AG04450 (cell line): Measurements from ENCODE around the gene ZNF292. TPM values are rescaled to one million over a fixed set of nuclear protein-coding genes. Genes with fewer than 3 reads are reported as not detected.

Experiments
- CTCF ChIA-PET: fragments of 300-600, 350-600 bp; formaldehyde crosslinking; extraction: SDS; loops from one replicate; lab custom pipeline; 2022; ENCODE audit warnings: antibody characterized with exemption, inconsistent platforms; lab: Charles Lee
- POLR2A ChIA-PET: fragments of 350-600 bp; formaldehyde crosslinking; extraction: SDS; loops from one replicate; lab custom pipeline; 2021; ENCODE audit warnings: antibody characterized with exemption, inconsistent platforms; lab: Yijun Ruan, JAX
- DNase-seq: peaks from one replicate; pipeline ENCODE4 v3.0.0-alpha.2; 2011; ENCODE audit warnings: low read depth, low spot score
- H3K27ac ChIP-seq: one replicate; pipeline ENCODE4 v1.5.1; 2012; ENCODE audit warnings: low read depth, low read length, control low read depth
- H3K27me3 ChIP-seq: one replicate; pipeline ENCODE4 v1.6.0; 2012; ENCODE audit warnings: low read length; ENCODE audit not compliant: control insufficient read depth, insufficient read depth
- H3K4me3 ChIP-seq: 2 replicates; pipeline ENCODE4 v1.5.1; 2011; ENCODE audit warnings: mild to moderate bottlenecking, low read depth, low read length, control low read depth
- H3K9me3 ChIP-seq: 2 replicates; pipeline ENCODE4 v1.5.1; 2012; ENCODE audit warnings: low read length; ENCODE audit not compliant: control insufficient read depth, insufficient read depth
- polyA minus RNA-seq: library from RNA; depleted of rRNA, polyadenylated mRNA; stranded (reverse); fragments of >200 nt; gene quantifications from 2 replicates; pipeline ENCODE4 v1.2.3, GENCODE V29; 2011; rRNA and poly(A)+ RNA removed
- polyA plus RNA-seq: library from polyadenylated mRNA; depleted of rRNA; stranded (reverse); fragments of >200 nt; gene quantifications from 2 replicates; pipeline ENCODE4 v1.2.3, GENCODE V29; 2011; rRNA removed
- TF ChIP-seq, protein P1 (sequence below): IDR thresholded peaks from 2 replicates; pipeline ENCODE4 v1.5.1; 2011; ENCODE audit warnings: low read depth, low read length, control low read depth, inconsistent platforms

The ZNF292 gene
- 9.5 and 18.0 TPM in 2 replicates for polyA plus RNA-seq
- 27.4 and 45.4 TPM in 2 replicates for polyA minus RNA-seq

DNA sequence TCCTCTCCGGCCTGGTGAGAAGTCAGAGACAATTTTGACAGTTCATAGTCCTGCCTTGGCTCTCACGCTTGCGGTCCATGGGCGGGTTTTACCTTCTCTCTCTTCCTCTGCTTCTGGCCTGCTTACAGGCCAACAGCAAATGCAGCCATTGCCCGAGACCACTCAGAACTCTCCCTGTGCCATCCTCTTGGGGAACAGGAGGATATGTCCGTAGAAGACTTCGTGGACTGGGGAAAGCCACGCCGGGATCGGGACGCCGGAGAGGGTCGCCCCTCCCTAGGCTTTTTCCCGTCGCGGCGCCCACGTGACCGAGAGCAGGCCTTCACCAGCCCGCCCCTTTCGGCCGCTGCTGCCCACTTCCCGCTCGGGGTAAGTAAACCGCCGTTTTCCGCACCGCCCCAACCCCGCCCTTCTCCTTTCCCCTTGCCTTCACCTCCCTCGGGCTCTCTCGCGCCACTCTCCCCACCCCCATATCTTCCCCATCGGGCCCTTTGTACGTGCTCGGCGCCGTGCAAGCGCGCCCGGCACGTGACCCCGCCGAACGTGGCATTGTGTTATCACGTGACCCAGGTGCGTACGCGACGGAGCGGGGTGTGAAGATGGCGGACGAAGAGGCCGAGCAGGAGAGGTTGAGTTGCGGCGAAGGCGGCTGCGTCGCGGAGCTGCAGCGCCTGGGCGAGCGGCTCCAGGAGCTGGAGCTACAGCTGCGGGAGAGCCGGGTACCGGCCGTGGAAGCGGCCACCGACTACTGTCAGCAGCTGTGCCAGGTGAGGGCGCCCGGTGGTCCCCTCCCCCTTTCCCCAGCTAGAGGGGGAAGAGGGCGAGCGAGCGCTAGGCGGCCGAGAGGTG is at the start of gene ZNF292:
Gene ZNF292, plus strand, starts transcription at position 573 of the 849 bp plus-strand sequence. Its CDS starts 27 bp downstream, at position 600.
- no peaks in the 10 kb centered on the region for H3K27me3 ChIP-seq
- peak within 1 kb of the TSS; percentile 92 for H3K27ac ChIP-seq
- CTCF ChIA-PET = interaction anchor here (0.5 kb wide), 1 partner anchor 167 kb away, joined by 5 read pairs; no protein-coding TSS in a partner anchor
- H3K9me3 ChIP-seq = peaks cover 4% of the 10 kb centered on the region; the same call in 1 of the 2 replicates
- H3K4me3 ChIP-seq = peak within 1 kb of the TSS; percentile 89
- TF ChIP-seq, protein P1, sequence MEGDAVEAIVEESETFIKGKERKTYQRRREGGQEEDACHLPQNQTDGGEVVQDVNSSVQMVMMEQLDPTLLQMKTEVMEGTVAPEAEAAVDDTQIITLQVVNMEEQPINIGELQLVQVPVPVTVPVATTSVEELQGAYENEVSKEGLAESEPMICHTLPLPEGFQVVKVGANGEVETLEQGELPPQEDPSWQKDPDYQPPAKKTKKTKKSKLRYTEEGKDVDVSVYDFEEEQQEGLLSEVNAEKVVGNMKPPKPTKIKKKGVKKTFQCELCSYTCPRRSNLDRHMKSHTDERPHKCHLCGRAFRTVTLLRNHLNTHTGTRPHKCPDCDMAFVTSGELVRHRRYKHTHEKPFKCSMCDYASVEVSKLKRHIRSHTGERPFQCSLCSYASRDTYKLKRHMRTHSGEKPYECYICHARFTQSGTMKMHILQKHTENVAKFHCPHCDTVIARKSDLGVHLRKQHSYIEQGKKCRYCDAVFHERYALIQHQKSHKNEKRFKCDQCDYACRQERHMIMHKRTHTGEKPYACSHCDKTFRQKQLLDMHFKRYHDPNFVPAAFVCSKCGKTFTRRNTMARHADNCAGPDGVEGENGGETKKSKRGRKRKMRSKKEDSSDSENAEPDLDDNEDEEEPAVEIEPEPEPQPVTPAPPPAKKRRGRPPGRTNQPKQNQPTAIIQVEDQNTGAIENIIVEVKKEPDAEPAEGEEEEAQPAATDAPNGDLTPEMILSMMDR = no peak
- POLR2A ChIA-PET = interaction anchor here (0.9 to 1.4 kb wide), 2 partner anchors 15 to 18 kb away, joined by 3 to 4 read pairs; no protein-coding TSS in a partner anchor
- peak; percentile 94 for DNase-seq

DNA sequence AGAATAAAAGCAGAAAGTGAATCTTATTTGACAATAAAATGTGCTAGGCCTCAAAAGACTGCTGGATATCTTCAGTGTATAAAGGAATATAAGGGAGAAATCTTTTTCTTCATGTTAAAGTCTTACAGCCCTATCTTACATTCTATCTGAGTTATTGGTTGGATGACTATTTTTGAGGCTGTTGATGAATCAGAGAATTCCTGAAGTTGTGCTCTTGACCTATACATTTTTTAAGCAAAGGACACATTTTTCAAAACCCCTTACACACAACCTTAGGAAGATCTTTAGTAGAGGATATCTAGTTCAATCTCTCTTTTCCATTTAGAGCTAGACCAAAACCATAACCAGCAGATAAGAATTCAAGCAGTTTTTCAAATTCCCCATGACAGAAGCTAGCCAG is 49.5 kb upstream of the ZNF292 start:
- DNase-seq = no peak
- no peaks in the 10 kb centered on the region for H3K27me3 ChIP-seq
- TF ChIP-seq, protein P1 = no peak
- no peak overlapping the region for H3K4me3 ChIP-seq
- CTCF ChIA-PET = interaction anchor here (3.0 kb wide), 1 partner anchor 27 kb away, joined by 14 read pairs; no protein-coding TSS in a partner anchor
- no peaks in the 10 kb centered on the region for H3K9me3 ChIP-seq
- POLR2A ChIA-PET = no interaction called here
- H3K27ac ChIP-seq = no peak overlapping the region

DNA sequence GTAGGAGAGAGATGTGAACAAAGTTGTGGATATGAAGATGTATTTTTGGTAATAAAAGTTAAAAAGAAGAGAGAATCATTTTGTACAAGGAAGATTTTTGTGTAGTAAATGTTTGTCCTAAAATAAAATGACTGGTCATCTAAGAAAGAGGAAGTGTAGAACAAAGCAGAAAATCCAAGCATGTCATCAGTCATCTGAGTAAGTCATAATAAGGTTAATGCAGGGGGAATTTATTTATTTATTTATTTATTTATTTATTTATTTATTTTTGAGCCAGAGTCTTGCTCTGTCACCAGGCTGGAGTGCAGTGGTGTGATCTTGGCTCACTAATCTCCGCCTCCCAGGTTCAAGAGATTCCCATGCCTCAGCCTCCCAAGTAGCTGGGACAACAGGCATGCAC is 44.7 kb upstream of the ZNF292 start:
- H3K4me3 ChIP-seq = no peak overlapping the region
- no peaks in the 10 kb centered on the region for H3K9me3 ChIP-seq
- TF ChIP-seq, protein P1 = no peak
- ChIA-PET CTCF (interaction anchor here (1.9 kb wide), 1 partner anchor 32 kb away, joined by 4 read pairs; no protein-coding TSS in a partner anchor), POLR2A (no interaction called here)
- H3K27ac ChIP-seq = no peak overlapping the region
- no peak for DNase-seq
- no peaks in the 10 kb centered on the region for H3K27me3 ChIP-seq

DNA sequence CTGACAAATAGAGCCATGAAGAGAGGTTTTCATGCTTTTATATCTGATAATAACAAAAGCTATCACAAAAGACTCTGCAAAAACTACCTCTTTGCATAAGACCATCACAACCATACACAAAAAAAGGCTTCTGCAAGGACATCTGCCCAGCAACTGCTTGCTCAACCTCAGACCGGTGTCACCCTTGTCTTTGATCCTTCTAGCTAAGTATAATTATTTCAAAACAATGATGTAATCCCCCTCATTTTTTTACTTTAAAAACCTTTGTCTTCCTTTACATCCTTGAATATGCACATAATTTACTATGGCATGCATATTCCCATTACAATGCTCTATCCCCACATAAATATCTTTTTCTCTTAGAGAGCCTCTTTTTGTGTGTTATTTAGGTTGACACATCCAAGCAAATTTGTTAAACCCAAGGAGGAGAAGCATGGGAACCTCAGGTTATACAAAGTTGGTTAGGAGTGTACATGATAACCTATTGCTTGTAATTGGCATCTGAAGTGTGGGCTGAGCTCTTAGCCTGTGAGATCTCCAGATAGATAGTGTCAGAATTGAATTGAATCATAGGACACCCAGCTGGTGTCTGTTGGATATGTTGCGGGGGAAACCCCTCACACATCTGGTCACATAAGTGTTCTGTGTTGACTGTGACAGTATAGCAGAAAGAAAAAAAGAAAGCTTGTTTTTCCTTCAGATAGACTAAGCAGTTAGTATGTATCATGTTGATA is 39.8 kb upstream of the ZNF292 start:
- no peaks in the 10 kb centered on the region for H3K27me3 ChIP-seq
- POLR2A ChIA-PET = no interaction called here
- CTCF ChIA-PET = interaction anchor here (0.5 to 1.3 kb wide), 2 partner anchors 37 to 564 kb away, joined by 3 to 6 read pairs; no protein-coding TSS in a partner anchor

More for the DNA sequence above, 39.8 kb upstream of the ZNF292 start:
- DNase-seq = no peak
- TF ChIP-seq, protein P1 = no peak
- H3K4me3 ChIP-seq = no peak overlapping the region
- H3K27ac ChIP-seq = no peak overlapping the region
- no peaks in the 10 kb centered on the region for H3K9me3 ChIP-seq
